A673 (cell line): ENCODE results near the gene PTPRR.

ENCODE experiments used
- CTCF ChIP-seq: fragments of 300-800, 200-600 bp; sonication (generic); conservative IDR thresholded peaks from 2 replicates; pipeline ENCODE4 v1.5.1; 2017; ENCODE audit warnings: low read depth, mild to moderate bottlenecking, antibody characterized with exemption, low read length, moderate library complexity, mixed read lengths
- EZH2 ChIP-seq: fragments of 200-600 bp; sonication (generic); IDR thresholded peaks from 2 replicates; pipeline ENCODE4 v1.6.1; 2017; ENCODE audit warnings: borderline replicate concordance, low read depth, mild to moderate bottlenecking, mixed read lengths, antibody characterized with exemption, low read length; ENCODE audit not compliant: poor library complexity, severe bottlenecking

GRCh38 chr12:70730675-70731180 is 189.8 kb downstream of the PTPRR start:
- TF ChIP-seq CTCF (no peak), EZH2 (no peak)
